Measurements from ENCODE around the gene SNX17. TPM values are rescaled to one million over a fixed set of nuclear protein-coding genes. Genes with fewer than 3 reads are reported as not detected.
"Not testable (repeated sequence)": the region's sequence is repeated elsewhere in the genome, so short reads cannot be mapped to it uniquely, and the experiment has no call there.

Gene SNX17
- total RNA-seq, 4 donors from 2014 or later: 59.8 to 99.3 (median 73.9) TPM

- no peak for DNase-seq
- H3K27ac ChIP-seq: no peak overlapping the region
- no peak overlapping the region for H3K4me3 ChIP-seq
- TF ChIP-seq POLR2A (IDR thresholded peaks at IDR 0.05) (no peak), CTCF (IDR thresholded peaks at IDR 0.05) (no peak), POLR2AphosphoS5 (IDR thresholded peaks at IDR 0.05) (no peak), EP300 (IDR thresholded peaks at IDR 0.05; ENCODE audit: low read depth) (no peak)
- intact Hi-C loops (cut with DNase I; ENCODE audit: low total_unique reads): loop anchor here (1.0 kb wide), 1 partner anchor 22 kb away; no protein-coding TSS in a partner anchor
- no peaks in the 10 kb centered on the region for H3K9me3 ChIP-seq
- no peaks in the 10 kb centered on the region for H3K4me1 ChIP-seq
- in situ Hi-C loops (cut with MboI; ENCODE audit: low pct_ligation_motif_present in 1 of 4, low pct_unique_long_range_greater_than_20kb in 1 of 4, low sequenced_read_pairs in 3 of 4): no loop called here
- 67 to 84% methylated on average over 4 of the region's 4 CpGs for WGBS, 2 donors (ENCODE audit: low coverage in 1 of 2)
- H3K27me3 ChIP-seq: no peaks in the 10 kb centered on the region
- H3K36me3 ChIP-seq: no peaks in the 10 kb centered on the region
These were observed 51.3 kb downstream of the SNX17 start for GRCh38 chr2:27421660-27422250.

DNA sequence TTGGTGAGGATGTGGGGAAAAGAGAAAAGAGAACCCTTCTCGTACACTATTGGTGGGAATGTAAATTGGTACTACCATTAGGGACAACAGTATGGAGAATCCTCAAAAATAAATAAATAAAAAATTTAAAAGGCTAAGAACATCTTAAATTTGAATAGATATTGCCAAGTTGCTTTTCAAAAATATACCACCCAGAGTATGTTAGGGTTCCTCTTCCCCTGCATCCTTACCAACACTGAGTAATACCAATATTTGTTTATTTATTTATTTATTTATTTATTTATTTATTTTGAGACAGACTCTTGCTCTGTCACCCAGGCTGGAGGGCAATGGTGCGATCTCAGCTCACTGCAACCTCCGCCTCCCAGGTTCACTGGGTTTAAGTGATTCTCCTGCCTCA, 52.5 kb downstream of the SNX17 start:
- 93% methylated on average over 3 of the region's 3 CpGs for WGBS, 2 donors (ENCODE audit: low coverage in 1 of 2)
- in situ Hi-C loops (cut with MboI; ENCODE audit: low pct_ligation_motif_present in 1 of 4, low pct_unique_long_range_greater_than_20kb in 1 of 4, low sequenced_read_pairs in 3 of 4) (no loop called here), intact Hi-C loops (cut with DNase I; ENCODE audit: low total_unique reads) (loop anchor here (1.0 kb wide), 1 partner anchor 20 kb away; no protein-coding TSS in a partner anchor)
- Histone ChIP-seq H3K27me3 (no peaks in the 10 kb centered on the region), H3K27ac (no peak overlapping the region), H3K4me3 (no peak overlapping the region), H3K9me3 (no peaks in the 10 kb centered on the region), H3K36me3 (no peaks in the 10 kb centered on the region), H3K4me1 (peaks cover 0 to 7% (median 5%) of the 10 kb centered on the region in 4 donors)
- no peak for TF ChIP-seq POLR2A (IDR thresholded peaks at IDR 0.05)
- TF ChIP-seq POLR2AphosphoS5 (IDR thresholded peaks at IDR 0.05): no peak
- no peak for TF ChIP-seq CTCF (IDR thresholded peaks at IDR 0.05)
- no peak for TF ChIP-seq EP300 (IDR thresholded peaks at IDR 0.05; ENCODE audit: low read depth)
- no peak for DNase-seq

DNA sequence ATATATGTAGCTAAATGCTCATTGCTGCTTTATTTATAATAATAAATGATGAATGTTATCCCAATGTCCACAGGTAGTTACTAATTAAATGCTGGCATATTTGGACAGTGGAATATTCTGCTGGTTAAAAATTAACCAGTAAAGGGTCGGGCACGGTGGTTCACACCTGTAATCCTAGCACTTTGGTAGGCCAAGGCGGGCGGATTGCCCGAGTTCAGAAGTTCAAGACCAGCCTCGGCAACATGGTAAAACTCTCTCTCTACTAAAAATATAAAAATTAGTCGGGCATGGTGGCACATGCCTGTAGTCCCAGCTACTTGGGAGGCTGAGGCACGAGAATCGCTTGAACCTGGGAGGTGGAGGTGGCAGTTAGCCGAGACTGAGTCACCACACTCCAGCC, 54.6 kb downstream of the SNX17 start:
- intact Hi-C loops (cut with DNase I; ENCODE audit: low total_unique reads): loop anchor here (5.0 kb wide), 1 partner anchor 43 kb away; the partner anchor contains the start of gene ZNF513
- DNase-seq; H3K4me3 ChIP-seq; H3K27ac ChIP-seq; H3K9me3 ChIP-seq; H3K27me3 ChIP-seq; H3K36me3 ChIP-seq; in situ Hi-C loops (cut with MboI; ENCODE audit: low pct_ligation_motif_present in 1 of 4, low pct_unique_long_range_greater_than_20kb in 1 of 4, low sequenced_read_pairs in 3 of 4): not testable (repeated sequence)
- peaks cover 6 to 15% (median 10%) of the 10 kb centered on the region in 4 donors for H3K4me1 ChIP-seq
- WGBS, 2 donors (ENCODE audit: low coverage in 1 of 2): 63 to 79% methylated on average over 6 to 10 of the region's 10 CpGs

Other genes with a start within 250 kb of the SNX17 start
- under 1 TPM in 1 of 4 donors, not detected in 3; 0.48 TPM for gene ABHD1, start 246.8 kb upstream of the SNX17 start, total RNA-seq
- gene PREB, start 236.0 kb upstream of the SNX17 start, total RNA-seq: 100 to 1,000 TPM in 1 of 4 donors, 10 to 100 TPM in 3; 53.2 to 105 (median 71.1) TPM
- not detected for gene PRR30, start 231.2 kb upstream of the SNX17 start, total RNA-seq
- not detected for gene TCF23, start 221.6 kb upstream of the SNX17 start, total RNA-seq
- gene ATRAID, start 158.6 kb upstream of the SNX17 start, total RNA-seq: 100 to 1,000 TPM in 2 of 4 donors, 10 to 100 TPM in 2; 64.7 to 179 (median 121) TPM
- gene SLC5A6, start 158.3 kb upstream of the SNX17 start, total RNA-seq: 10 to 100 TPM; 22.8 to 58.3 (median 41.0) TPM
- 10 to 100 TPM; 11.9 to 25.9 (median 16.6) TPM for gene CAD, start 153.2 kb upstream of the SNX17 start, total RNA-seq
- gene SLC30A3, start 107.6 kb upstream of the SNX17 start, total RNA-seq: under 1 TPM in 1 of 4 donors, not detected in 3; 0.60 TPM
- not detected for gene DNAJC5G, start 95.2 kb upstream of the SNX17 start, total RNA-seq
- gene TRIM54, start 88.2 kb upstream of the SNX17 start, total RNA-seq: 1 to 10 TPM in 2 of 4 donors, under 1 TPM in 1, not detected in 1; 0.40 to 1.9 (median 1.2) TPM
- gene UCN, start 62.2 kb upstream of the SNX17 start, total RNA-seq: 10 to 100 TPM in 1 of 4 donors, 1 to 10 TPM in 1, under 1 TPM in 1, not detected in 1; 0.82 to 10.8 (median 2.2) TPM
- 10 to 100 TPM; 34.4 to 53.8 (median 38.3) TPM for gene MPV17, start 47.5 kb upstream of the SNX17 start, total RNA-seq
- gene GTF3C2, start 13.9 kb upstream of the SNX17 start, total RNA-seq: 10 to 100 TPM; 55.7 to 79.2 (median 63.6) TPM
- gene EIF2B4, start 278 bp upstream of the SNX17 start, total RNA-seq: 10 to 100 TPM; 12.0 to 36.7 (median 27.5) TPM
- 10 to 100 TPM; 24.0 to 41.0 (median 32.6) TPM for gene ZNF513, start 10.1 kb downstream of the SNX17 start, total RNA-seq
- 10 to 100 TPM; 43.4 to 54.9 (median 51.7) TPM for gene PPM1G, start 39.0 kb downstream of the SNX17 start, total RNA-seq
- 10 to 100 TPM; 38.4 to 74.8 (median 66.8) TPM for gene NRBP1, start 58.0 kb downstream of the SNX17 start, total RNA-seq
- gene KRTCAP3, start 71.8 kb downstream of the SNX17 start, total RNA-seq: 100 to 1,000 TPM in 1 of 4 donors, 10 to 100 TPM in 3; 18.0 to 112 (median 47.8) TPM
- 100 to 1,000 TPM in 1 of 4 donors, 10 to 100 TPM in 3; 14.5 to 113 (median 43.5) TPM for gene IFT172, start 119.1 kb downstream of the SNX17 start, total RNA-seq
- gene FNDC4, start 124.6 kb downstream of the SNX17 start, total RNA-seq: 1 to 10 TPM in 3 of 4 donors, under 1 TPM in 1; 0.80 to 8.2 (median 2.5) TPM
- gene GCKR, start 126.2 kb downstream of the SNX17 start, total RNA-seq: not detected
- gene ZNF512, start 212.4 kb downstream of the SNX17 start, total RNA-seq: 10 to 100 TPM in 3 of 4 donors, 1 to 10 TPM in 1; 9.2 to 33.3 (median 20.2) TPM

Data from transverse colon (tissue), 4 donors.